Retinal pigment epithelial cell (primary cell): ENCODE data around the gene PLXNA2.

Experiments used
- DNase-seq: peaks from one replicate; pipeline ENCODE4 v3.0.0-alpha.2; 2010; ENCODE audit warnings: low read depth
- H3K4me3 ChIP-seq: 2 replicates; pipeline ENCODE4 v1.5.1; 2011; ENCODE audit warnings: mild to moderate bottlenecking, low read length, control low read depth, moderate library complexity
- CTCF ChIP-seq: conservative IDR thresholded peaks from 2 replicates; pipeline ENCODE4 v1.5.1; 2011; ENCODE audit warnings: low read depth, low read length, control low read depth, inconsistent platforms

Gene PLXNA2

GRCh38 chr1:208057056-208057455 lies 187.1 kb downstream of the PLXNA2 start:
- DNase-seq = no peak
- no peak for TF ChIP-seq CTCF

GRCh38 chr1:208055535-208055934 lies 188.6 kb downstream of the PLXNA2 start:
- no peak overlapping the region for H3K4me3 ChIP-seq
- TF ChIP-seq CTCF = no peak
- no peak for DNase-seq

More at GRCh38 chr1:208057056-208057455, 187.1 kb downstream of the PLXNA2 start:
- H3K4me3 ChIP-seq = no peak overlapping the region

DNA sequence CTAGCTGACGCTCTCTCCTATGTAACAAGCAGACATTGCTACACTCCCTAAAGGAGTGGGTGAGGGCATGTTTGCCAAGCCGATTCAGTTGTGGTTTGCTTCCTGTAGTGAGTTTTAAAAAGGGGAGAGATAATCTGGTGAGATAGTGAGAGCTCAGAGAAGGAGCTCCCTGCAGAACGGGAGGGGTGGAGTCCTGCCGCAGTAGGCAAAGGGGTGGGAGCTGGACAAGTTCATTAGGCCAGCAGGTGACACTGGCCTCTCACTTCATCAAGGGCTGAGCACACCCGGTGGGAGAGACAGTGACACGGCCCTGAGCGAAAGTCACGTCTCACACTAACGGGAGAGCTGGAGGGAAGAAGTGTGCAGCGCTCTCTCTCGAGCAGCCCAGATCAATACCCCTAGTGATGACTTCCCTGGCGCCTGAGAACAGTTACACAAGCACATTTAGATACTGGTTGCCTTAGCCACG lies 189.2 kb downstream of the PLXNA2 start:
- no peak for TF ChIP-seq CTCF
- H3K4me3 ChIP-seq = no peak overlapping the region
- no peak for DNase-seq

- no peak overlapping the region for H3K4me3 ChIP-seq
- DNase-seq = no peak
- no peak for TF ChIP-seq CTCF
Measured at GRCh38 chr1:208054485-208054884, 189.7 kb downstream of the PLXNA2 start.

- no peak for DNase-seq
- no peak overlapping the region for H3K4me3 ChIP-seq
- no peak for TF ChIP-seq CTCF
Measured at GRCh38 chr1:208053661-208054060, 190.5 kb downstream of the PLXNA2 start.

DNA sequence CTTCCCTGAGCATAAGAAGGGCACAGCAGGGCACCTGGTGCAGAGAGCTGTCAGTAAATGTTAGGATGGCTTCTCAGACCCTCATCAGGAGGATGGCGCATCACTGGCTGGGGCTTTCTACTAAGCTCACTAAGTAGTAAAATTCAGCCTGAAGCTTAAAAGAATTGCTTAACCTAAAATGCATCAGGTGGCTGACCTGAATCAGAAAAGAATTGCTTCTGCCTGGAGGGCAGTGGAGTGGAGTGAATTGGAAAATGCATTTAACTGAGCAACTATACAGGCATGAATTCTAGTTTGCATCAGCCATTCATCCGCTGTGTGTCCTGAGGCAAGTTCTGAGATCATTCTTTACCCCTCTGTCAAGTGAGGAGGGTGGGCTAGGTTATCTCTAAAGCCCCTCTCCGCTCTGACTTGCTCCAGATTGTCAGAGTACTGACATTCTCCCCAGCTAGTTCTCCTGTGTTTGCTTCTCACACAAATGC lies 191.2 kb downstream of the PLXNA2 start:
- no peak overlapping the region for H3K4me3 ChIP-seq
- TF ChIP-seq CTCF = no peak
- DNase-seq = no peak

DNA sequence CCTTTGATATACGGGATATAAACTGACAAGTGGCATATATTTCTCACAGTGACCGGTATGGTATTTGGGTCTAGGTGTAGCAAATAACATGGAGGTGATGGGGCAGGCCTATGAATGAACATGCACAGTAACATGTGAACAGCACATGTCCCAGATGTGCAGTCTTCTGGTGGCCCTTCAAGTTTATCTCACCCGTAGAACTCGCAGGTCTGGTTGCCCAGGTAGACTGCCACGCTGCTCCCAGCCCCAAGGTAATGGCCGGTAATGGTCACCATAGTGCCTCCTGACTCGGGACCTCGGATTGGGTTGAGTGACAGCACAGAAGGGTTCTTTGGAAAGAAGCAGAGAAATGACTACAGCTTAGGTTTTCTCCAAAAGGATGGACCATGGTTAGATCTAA lies 192.0 kb downstream of the PLXNA2 start:
- DNase-seq = no peak
- no peak overlapping the region for H3K4me3 ChIP-seq
- no peak for TF ChIP-seq CTCF
